GM19328 (cell line): ENCODE results near the gene GJB6.

ENCODE experiments used
- ATAC-seq: cut with Tn5 transposase; IDR thresholded peaks from one replicate; pipeline ENCODE4 v1.9.1; 2021; ENCODE audit warnings: mild to moderate bottlenecking, moderate library complexity; ENCODE audit not compliant: unreplicated experiment

The GJB6 gene

DNA sequence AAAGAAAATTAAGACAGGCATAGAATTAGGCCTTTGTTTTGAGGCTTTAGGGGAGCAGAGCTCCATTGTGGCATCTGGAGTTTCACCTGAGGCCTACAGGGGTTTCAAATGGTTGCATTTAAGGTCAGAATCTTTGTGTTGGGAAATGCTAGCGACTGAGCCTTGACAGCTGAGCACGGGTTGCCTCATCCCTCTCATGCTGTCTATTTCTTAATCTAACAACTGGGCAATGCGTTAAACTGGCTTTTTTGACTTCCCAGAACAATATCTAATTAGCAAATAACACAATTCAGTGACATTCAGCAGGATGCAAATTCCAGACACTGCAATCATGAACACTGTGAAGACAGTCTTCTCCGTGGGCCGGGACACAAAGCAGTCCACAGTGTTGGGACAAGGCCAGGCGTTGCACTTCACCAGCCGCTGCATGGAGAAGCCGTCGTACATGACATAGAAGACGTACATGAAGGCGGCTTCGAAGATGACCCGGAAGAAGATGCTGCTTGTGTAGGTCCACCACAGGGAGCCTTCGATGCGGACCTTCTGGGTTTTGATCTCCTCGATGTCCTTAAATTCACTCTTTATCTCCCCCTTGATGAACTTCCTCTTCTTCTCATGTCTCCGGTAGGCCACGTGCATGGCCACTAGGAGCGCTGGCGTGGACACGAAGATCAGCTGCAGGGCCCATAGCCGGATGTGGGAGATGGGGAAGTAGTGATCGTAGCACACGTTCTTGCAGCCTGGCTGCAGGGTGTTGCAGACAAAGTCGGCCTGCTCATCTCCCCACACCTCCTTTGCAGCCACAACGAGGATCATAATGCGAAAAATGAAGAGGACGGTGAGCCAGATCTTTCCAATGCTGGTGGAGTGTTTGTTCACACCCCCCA lies 43.2 kb downstream of the GJB6 start:
- ATAC-seq = no peak

DNA sequence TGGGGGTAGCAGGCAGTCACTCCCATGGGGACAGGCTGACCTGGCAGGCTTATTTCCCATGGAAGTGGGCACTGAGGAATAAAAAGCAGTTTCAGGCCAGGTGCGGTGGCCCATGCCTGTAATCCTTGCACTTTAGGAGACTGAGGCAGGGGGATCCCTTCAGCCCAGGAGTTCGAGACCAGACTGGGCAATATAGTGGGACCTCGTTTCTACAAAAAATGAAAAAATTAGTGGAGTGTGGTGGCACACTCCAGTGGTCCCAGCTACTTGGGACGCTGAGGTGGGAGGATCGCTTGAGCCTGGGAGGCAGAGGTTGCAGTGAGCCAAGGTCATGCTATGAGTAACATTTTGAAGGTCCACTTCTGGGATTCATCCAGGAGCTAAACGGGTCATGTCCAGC lies 45.3 kb downstream of the GJB6 start:
- ATAC-seq = no peak

DNA sequence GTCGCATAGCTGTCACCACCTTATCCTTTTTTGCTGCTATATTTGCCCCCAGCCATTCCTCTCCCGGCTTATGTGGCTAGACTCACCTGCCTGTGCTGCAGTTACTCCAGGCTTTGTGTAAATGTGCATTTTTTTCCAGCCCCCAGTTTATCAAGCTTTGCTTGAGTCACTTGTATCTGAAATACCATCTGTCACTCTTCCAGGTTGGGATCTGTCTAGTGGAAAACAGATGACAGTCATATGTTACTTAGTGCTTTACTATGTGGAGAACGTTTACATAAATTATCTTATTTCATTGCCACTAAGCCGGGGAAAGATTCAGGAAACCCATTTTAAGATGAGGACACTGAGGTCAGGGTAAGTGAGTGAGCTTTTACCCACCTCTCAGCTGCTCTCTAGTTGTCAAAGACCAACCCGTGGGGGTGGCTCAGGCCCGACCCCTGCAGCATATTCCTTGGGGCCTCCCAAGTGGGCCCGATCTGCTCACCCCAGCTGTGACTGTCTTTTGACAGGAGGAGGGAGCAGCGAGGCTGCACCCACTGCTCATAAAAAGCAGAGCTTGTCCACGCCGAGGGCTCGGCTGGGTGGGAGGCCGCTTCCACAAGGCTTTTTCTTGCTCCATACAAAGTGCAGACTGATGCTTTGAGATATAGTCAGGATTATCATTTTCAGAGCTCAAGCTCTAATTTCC lies 46.6 kb downstream of the GJB6 start:
- no peak for ATAC-seq

DNA sequence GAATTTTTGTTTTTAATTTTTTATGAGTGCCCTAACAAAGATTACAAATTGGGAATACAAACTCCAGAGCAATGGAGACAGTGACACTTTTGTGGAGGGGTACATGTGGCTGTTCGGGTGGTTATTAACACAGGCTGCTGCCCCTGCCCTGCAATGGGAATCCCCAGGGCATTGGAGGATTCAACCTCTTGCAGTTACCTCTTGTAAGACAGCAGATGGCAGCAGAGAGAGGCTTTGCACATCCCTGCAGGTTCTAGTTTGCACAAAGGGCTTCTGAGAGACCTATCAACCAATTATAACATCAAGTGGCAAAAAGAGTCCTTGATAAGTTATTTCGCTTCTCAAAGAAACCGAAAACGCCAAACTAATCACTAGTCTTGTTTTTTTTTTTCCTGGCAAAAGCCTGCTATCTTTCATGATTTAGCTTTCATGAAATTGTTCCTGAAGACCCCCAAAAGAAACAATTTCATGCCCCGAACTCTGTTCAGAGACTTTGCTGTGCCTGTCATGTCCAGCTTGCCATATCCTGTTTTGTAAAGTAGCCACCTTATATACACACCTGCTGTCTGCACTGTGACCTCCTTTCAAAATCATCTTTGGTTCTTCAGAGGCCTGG lies 49.8 kb downstream of the GJB6 start:
- ATAC-seq = no peak

DNA sequence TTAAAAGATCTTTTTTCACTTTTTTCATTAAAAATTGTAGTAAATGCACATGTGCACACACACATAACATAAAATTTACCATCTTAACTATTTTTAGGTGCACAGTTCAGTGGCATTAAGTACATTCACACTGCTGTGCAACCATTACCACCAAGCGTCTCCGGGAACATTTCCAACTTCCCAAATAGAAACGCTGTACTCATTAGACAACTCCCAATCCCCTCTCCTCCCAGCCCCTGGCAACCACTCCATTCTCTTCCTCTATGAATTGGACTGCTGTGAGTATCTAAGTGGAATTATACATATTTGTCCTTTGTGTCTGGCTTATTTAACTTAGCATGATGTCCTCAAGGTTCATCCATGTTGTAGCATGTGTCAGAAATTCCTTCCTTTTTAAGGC lies 50.9 kb downstream of the GJB6 start:
- no peak for ATAC-seq

DNA sequence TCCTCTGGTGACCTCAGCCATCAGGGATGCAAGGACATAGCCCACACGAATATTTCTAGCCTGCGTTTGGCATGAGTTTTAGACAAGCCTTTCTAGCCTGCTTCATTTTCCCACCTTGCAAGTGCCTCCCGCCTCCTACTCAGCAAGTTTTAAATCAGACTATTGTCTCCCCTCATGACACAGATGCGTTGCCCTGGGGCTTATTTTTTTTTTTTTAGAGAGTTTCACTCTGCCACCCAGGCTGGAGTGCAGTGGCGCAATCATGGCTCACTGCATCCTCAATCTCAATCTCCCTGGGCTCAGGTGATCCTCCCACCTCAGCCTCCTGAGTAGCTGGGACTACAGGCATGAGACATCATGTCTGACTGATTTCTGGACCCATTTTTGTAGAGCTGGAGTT lies 54.0 kb downstream of the GJB6 start:
- no peak for ATAC-seq

DNA sequence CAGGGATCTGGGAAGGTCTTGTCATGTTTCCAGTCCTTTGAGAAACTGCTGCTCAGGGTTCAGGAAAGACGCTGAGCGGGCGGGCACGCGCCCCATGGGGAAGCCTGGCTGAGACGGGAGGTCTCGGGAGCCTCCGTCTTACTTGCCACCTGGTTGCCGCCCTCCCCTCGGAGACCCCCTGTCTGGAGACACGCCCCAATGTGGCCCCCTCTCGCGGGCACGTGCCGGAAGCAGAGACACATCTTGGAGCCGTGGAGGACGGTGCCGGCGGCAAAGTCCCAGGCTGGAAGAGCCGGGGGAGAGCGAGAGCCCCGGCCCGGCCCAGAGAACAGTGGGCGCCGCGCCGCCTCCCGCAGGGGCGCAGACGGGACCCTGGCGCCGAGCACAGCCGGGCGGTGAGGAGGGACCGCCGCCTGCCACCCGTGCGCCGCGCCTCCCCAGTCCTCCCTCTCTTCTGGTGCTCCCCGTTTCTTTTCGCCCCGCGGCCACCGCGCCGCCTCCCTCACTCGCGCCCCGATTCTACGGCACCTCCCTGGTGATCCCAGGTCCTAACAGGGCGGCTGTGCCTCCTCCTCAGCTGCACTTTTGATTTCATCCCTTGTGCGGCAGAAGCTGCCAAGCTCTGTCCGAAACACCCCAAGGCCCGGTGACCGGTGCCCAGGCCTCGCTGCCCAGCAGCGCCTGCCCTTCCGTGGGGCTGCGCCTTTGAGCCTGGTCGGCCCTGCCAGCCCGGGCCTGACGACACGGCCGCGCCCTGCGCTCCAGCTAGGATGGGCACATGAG lies 54.9 kb downstream of the GJB6 start:
- ATAC-seq = no peak

DNA sequence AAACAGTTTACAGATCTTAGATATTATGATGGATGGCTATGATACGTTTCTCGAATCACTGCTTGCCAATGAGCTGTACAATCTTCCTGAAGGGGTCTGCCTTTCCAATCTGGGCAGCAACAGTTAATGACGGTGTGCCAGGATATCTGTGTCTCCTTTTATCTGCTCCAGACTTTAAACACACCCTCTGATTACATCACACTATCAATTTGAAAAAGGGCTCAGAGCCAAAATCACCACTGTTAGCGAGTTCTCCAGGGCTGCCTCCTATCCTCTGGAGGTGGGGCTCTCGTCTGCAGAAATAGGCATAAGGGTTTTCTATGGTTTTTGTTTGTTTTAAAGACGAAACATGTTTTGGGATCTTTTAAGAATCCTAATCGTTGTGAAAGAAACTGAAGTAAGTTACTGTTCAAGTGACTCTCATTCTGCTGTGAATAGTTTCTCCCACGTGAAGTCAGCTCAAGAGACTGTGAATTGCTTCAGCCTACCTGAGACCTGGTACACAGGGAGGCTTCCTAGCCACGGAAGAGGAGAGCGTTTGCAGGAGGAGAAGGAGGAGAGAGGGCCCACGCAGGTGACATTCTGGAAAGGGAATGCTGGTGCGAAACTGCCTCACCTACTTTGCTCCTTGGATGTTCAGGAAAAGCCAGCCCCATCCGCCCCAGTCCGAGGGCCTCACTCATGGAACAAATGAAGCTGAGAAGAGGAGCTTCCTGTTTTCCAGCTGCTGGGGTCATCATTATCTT lies 56.0 kb downstream of the GJB6 start:
- ATAC-seq = no peak

DNA sequence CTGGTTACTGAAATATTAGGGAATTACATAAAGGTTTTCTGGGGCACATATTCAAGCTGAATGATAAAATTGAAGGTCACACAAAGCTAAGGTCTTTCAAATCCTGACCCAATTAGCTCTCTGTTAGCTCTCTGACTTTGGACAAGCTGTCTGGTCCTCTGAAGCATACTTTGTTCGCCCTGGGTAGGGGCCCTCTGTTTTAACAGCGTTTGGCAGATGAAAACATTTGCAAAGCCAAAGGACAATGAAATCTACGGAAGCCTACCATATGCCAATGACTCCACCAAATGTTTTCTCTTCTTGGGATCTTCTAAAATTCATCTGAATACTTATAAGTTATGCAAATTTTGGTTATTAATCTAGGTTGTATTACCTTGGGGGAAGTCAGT lies 56.7 kb downstream of the GJB6 start:
- no peak for ATAC-seq

DNA sequence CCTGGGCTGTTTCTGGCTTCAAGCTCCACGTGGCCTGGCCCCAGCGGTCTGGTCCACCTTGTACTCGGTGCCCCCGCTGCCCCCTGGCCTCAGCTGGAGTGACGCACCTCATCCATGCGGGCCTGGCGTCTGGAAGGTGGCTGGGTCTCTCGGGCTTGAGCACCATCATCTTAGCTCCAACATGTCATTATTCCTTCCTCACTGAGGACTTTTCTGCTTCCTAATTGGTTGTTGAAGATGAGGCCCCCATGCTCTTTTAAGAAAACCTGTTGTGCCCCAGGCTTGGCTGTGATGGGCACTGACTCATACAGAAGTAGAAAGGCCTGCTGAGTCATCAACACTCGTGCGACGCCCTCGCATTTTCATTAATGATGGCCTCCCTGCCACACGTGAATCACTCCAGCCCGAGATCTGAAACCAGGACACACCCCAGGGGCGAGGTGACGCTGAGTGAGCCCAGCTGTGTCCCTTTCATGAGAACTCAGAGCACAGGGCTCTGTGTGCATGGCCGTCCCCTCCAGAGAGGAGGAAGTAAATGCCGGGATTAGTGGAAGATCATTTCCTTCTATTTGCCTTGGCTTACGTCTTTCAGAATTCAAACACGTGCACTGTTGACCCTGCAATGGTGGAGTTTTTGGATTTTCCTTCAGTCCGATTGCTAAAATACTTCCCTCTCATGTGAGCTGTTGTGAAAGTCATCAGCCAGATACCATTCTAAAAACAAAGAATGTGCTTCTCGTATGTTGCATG lies 57.3 kb downstream of the GJB6 start:
- peak; percentile 69 for ATAC-seq

DNA sequence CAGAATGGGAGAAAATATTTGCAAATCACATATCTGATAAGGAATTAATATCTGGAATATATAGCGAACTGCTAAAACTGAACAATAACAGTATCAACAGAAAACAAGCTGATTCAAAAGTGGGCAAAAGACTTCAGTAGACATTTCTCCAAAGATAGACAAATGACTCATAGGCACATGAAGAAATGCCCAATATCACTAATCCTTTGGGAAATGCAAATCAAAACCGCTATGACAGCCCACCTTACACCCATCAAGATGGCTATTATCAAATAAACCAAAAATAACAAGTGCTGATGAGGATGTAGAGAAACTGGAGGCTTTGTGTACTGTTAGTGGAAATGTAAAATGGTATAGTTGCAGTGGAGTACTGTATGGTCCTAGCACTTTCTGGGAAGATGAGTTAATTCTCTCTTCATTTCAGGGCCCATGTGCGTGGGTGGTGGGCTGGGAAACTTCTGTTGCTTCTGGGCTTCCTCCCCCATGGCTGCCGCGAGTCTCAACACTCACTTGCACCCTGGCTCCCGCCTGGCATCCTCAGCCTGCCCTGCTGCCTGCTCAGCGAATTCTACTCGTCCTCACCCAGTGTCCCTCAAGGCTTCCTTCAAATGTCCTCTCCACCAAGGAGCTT lies 58.9 kb downstream of the GJB6 start:
- ATAC-seq = no peak
